ENCODE measurements around the gene PLCG2.
"Not testable (repeated sequence)": the region's sequence is repeated elsewhere in the genome, so short reads cannot be mapped to it uniquely, and the experiment has no call there.

PLCG2 gene

GRCh38 chr16:81945665-81946064 is 166.6 kb downstream of the PLCG2 start:
- DNase-seq: no peak

GRCh38 chr16:81946206-81946605 is 167.1 kb downstream of the PLCG2 start:
- DNase-seq: no peak

- no peak for DNase-seq
These were observed 172.5 kb downstream of the PLCG2 start for GRCh38 chr16:81951564-81951963.

DNA sequence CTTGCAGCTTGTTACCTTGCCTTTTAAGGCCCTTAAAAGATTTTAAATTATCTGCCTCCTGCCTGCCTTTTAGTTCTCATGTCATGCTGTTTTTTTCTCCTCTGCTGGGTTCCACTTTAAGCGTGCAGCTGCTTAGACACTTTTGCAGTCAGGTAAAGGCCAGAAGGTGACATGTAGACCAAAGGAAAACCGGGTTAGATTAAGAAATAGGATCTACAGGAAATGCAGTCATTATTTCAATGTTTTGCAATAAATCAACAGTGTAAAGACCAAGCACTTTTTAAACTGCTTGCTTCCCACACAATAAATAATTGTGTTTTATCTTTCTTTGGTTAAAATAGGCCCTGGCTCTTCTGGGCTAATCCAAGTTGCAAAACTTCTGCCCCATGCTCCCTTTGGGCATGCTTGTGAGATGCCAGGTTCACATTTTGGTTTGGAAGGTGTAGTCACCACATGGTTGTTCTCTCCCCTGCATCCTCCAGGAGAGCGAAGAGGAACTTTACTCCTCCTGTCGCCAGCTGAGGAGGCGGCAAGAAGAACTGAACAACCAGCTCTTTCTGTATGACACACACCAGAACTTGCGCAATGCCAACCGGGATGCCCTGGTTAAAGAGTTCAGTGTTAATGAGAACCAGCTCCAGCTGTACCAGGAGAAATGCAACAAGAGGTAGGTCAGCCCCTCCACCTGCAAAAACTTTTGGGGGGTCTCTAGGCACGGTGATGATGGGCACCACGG is 177.3 kb downstream of the PLCG2 start:
- DNase-seq: no peak

- no peak for DNase-seq
These were observed 185.7 kb downstream of the PLCG2 start for GRCh38 chr16:81964808-81965207.

DNA sequence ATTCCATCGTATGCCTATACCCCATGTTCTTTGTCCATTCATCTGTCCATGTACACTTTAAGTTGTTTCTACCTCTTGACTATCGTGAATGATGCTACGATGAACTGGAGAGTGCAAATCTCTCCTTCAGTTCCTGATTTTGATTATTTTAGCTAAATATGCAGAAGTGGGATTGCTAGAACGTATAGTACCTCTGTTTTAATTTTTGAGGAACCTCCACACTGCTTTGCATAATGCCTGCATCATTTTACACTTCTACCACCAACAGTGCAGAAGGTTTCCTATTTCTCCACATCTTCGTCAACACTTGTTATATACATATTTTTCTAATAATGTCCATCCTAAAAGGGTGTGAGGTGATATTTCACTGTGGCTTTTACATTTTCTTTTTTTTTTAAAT is 188.3 kb downstream of the PLCG2 start:
- DNase-seq: no peak

- no peak for DNase-seq
These were observed 192.8 kb downstream of the PLCG2 start for GRCh38 chr16:81971853-81972252.

- no peak for DNase-seq
These were observed 194.6 kb downstream of the PLCG2 start for GRCh38 chr16:81973737-81974136.

- DNase-seq: no peak
These were observed 196.5 kb downstream of the PLCG2 start for GRCh38 chr16:81975637-81976036.

- not testable (repeated sequence) for DNase-seq
These were observed 198.3 kb downstream of the PLCG2 start for GRCh38 chr16:81977335-81977942.

GRCh38 chr16:81987121-81987520 is 208.0 kb downstream of the PLCG2 start:
- no peak for DNase-seq

- DNase-seq: no peak
These were observed 208.6 kb downstream of the PLCG2 start for GRCh38 chr16:81987706-81988105.

DNA sequence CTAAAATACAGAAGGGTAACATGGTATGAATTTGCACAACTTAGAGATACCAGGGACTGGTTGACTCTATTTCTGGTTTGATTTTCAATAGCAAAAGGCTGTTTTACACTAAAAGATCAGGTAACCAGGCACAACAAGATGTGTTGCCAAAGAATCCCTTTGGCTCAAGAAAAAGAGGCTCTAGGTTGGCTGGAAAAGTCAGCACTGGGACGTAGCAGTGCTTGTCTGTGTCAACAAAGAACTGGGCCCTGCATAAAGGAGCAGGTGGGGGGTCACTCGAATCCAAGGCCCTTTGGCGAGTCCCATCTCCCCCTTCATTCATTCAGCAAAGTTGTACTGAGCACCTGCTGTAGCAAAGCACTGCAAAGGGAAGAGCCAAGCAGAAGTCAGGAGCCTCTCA is 213.8 kb downstream of the PLCG2 start:
- no peak for DNase-seq

DNA sequence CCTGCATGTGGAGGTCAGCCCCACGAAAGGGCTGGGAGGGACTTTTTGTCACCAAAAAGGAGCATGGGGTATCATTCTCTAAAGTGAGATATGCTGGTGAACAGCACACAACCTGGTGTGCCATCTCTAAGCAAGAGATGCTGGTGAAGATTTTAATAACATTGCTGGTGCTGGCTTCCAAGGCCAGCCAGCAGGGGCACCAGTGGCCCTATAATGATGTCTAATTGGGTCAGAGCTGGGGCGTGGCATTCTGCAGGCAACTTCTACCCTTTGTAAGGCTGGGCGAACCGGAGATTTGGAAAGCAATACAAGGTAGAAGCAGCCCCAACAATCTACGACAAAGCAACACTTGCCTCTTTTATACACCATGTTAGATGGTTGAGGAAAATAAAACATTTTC is 215.4 kb downstream of the PLCG2 start:
- no peak for DNase-seq

DNA sequence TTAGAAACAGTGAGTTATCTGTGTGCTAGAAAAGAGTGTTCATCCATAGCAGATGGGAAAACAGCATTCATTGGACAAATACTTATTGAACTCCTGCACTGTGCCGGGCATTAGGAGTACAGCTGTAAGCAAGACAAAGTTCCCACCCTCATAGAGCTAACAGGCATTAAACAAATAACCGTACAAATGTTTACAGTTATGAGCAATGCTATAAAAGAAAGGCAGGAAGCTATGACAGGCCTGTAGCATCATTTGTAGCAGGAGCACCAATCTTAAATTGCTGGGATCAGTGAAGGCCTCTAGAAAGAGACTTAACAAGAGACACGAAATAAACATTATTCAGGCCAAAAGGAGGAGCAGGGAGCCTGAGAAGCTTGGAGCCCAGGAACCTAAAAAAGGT is 216.6 kb downstream of the PLCG2 start:
- no peak for DNase-seq

DNA sequence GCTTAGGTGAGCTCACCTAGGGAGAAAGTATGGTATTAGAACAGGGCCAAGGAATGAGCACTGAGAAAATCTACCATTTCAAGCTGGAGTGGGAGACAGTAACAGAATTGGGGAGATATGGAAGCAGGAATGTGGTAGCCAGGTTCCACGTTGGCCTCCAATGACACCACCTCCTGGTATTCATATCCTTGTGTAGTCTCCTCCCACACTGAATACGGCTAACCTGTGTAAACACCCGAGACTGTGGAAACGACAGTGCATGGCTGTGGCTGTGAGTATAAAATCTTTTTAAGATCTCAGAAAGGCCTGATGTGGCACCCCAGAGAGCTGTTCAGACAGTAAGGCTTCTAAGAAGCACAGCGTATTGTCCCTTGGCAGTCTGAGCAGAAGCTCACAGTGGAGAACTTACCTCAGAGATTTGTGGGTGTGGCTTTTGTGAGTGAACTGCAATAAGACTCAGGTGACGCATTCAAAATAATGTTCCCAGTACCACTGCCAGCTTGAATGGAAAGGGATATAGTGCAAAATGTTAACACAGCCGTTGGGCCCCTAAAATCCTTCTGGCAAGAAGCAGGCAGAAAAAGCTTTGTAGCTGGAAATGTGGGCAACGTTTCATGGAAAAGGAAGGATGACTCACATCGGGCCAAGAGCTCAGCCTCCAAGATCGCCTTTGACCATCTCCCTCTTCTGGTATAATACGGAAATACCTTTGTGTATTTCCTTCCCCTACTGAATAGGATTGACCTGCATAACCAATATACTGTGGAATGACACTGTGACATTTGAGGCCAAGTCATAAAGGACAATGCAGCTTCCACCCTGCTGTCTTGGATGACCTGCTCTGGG is 217.8 kb downstream of the PLCG2 start:
- DNase-seq: no peak

DNA sequence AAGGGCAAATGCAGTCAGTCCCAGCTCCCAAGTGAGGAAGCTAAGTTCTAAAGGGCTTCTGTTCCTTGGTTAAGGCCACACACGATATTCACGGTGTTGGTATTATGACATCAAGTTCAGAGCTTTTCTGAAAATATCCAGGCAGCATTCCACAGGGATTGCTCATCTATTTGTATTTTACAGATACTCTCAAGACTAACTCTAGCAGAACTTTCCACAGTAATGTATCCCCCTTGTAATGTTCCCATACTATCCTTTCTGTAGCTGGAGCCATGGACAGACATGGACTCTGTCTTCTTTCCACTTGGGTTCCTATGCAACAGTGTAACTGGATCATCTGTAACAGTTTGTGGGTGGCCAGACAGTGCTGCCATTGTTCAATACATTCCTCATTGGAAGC is 218.6 kb downstream of the PLCG2 start:
- no peak for DNase-seq

GRCh38 chr16:82002831-82003230 is 223.7 kb downstream of the PLCG2 start:
- no peak for DNase-seq

- no peak for DNase-seq
These were observed 225.5 kb downstream of the PLCG2 start for GRCh38 chr16:82004601-82005000.

- no peak for DNase-seq
These were observed 226.1 kb downstream of the PLCG2 start for GRCh38 chr16:82005027-82005830.

DNA sequence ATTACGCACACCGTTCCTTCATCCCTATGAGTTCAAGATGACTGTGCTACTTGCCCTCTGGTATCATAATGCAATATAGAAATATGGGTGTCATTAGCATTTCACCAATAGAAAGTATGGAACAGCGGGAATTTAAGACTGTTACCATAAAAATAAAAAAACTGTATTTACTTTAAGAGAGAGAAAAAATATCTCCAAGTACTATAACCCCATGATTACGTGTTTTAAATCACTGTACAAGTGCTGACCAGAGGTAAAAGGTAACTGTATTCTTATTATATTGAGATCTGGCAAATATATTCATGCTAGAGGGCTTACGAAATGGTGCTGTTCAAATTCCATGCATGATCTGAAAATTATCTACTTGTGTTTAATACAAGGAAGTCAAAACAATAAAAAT is 226.9 kb downstream of the PLCG2 start:
- no peak for DNase-seq

DNA sequence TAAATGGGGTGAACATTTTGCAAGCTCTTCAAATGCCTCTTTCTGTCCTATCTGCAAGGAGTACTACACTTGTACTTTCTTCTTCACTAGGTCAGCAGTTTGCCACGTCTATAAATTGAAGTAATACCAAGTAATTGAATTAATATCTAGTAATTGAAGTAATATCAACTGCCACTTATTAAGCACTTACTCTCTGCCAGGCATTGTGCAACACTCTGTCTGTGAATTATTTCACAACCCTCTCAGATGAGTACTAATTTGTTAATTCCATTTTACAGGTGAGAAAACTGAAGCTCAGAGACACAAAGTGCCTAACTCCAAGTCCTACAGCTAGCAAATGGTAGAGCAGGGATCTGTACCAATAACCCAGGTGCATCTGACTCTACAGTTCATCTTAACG is 228.1 kb downstream of the PLCG2 start:
- no peak for DNase-seq

GRCh38 chr16:82008957-82009592 is 230.0 kb downstream of the PLCG2 start:
- no peak for DNase-seq
